OCI-LY1 (cell line): ENCODE results near the gene LOXL4.

Experiments used
- EZH2 ChIP-seq: fragments of 200-600 bp; sonication (generic), shearing (Covaris generic); IDR thresholded peaks from 2 replicates; pipeline ENCODE4 v1.8.0; 2017; ENCODE audit warnings: borderline replicate concordance, mixed run types, mild to moderate bottlenecking, antibody characterized with exemption, low read length, moderate library complexity, mixed read lengths
- TF ChIP-seq, protein P1 (sequence below): fragments of 200-600 bp; sonication (generic), shearing (Covaris generic); IDR thresholded peaks from 2 replicates; pipeline ENCODE4 v1.5.1; 2017; ENCODE audit warnings: mild to moderate bottlenecking, antibody characterized with exemption, low read length, moderate library complexity, mixed read lengths

GRCh38 chr10:98256692-98257091 lies 11.3 kb downstream of the LOXL4 start:
- TF ChIP-seq, protein P1, sequence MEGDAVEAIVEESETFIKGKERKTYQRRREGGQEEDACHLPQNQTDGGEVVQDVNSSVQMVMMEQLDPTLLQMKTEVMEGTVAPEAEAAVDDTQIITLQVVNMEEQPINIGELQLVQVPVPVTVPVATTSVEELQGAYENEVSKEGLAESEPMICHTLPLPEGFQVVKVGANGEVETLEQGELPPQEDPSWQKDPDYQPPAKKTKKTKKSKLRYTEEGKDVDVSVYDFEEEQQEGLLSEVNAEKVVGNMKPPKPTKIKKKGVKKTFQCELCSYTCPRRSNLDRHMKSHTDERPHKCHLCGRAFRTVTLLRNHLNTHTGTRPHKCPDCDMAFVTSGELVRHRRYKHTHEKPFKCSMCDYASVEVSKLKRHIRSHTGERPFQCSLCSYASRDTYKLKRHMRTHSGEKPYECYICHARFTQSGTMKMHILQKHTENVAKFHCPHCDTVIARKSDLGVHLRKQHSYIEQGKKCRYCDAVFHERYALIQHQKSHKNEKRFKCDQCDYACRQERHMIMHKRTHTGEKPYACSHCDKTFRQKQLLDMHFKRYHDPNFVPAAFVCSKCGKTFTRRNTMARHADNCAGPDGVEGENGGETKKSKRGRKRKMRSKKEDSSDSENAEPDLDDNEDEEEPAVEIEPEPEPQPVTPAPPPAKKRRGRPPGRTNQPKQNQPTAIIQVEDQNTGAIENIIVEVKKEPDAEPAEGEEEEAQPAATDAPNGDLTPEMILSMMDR: no peak
- TF ChIP-seq EZH2: no peak
